Neural cell (in vitro differentiated cells): Measurements from ENCODE around the gene ZNF678. TPM values are rescaled to one million over a fixed set of nuclear protein-coding genes. Genes with fewer than 3 reads are reported as not detected.

Experiments used
- H2AFZ ChIP-seq: fragments of 200-600, 300-800 bp; sonication (generic), shearing (Covaris generic); 2 replicates; pipeline ENCODE4 v1.6.0; 2014; ENCODE audit warnings: low read depth, mild to moderate bottlenecking, antibody characterized with exemption, low read length, moderate library complexity
- H3F3A ChIP-seq: fragments of 200-600 bp; shearing (Covaris generic); 2 replicates; pipeline ENCODE4 v1.6.1; 2016; ENCODE audit warnings: mild to moderate bottlenecking, moderate library complexity, mixed read lengths, antibody characterized with exemption, low read length; ENCODE audit not compliant: insufficient read depth, poor library complexity, severe bottlenecking
- H3K27ac ChIP-seq: fragments of 200-600, 300-800 bp; sonication (generic), shearing (Covaris generic); 2 replicates; pipeline ENCODE4 v1.5.1; 2014; ENCODE audit warnings: mild to moderate bottlenecking, low read length, moderate library complexity
- H3K27me3 ChIP-seq: fragments of 300-800, 200-600 bp; sonication (generic), shearing (Covaris generic); 2 replicates; pipeline ENCODE4 v1.6.0; 2014; ENCODE audit warnings: mild to moderate bottlenecking, low read depth, low read length, moderate library complexity; ENCODE audit not compliant: insufficient read depth
- H3K36me3 ChIP-seq: fragments of 300-800, 200-600 bp; sonication (generic), shearing (Covaris generic); 2 replicates; pipeline ENCODE4 v1.5.1; 2014; ENCODE audit warnings: mild to moderate bottlenecking, antibody characterized with exemption, low read length, moderate library complexity; ENCODE audit not compliant: insufficient read depth
- H3K4me2 ChIP-seq: fragments of 300-800, 200-600 bp; sonication (generic), shearing (Covaris generic); 2 replicates; pipeline ENCODE4 v1.6.0; 2014; ENCODE audit warnings: mild to moderate bottlenecking, low read length
- H3K4me3 ChIP-seq: fragments of 300-800, 200-600 bp; sonication (generic), shearing (Covaris generic); 2 replicates; pipeline ENCODE4 v1.5.1; 2014; ENCODE audit warnings: mild to moderate bottlenecking, low read length, moderate library complexity
- H3K79me2 ChIP-seq: fragments of 200-600 bp; shearing (Covaris generic); replicated peaks from 2 replicates; pipeline ENCODE4 v1.6.0; 2014; ENCODE audit warnings: mild to moderate bottlenecking, low read length, moderate library complexity; ENCODE audit not compliant: insufficient read depth
- H3K9ac ChIP-seq: fragments of 300-800, 200-600 bp; sonication (generic), shearing (Covaris generic); 2 replicates; pipeline ENCODE4 v1.6.1; 2016; ENCODE audit warnings: mild to moderate bottlenecking, low read length, mixed read lengths
- H3K9me2 ChIP-seq: fragments of 200-600 bp; shearing (Covaris generic); 2 replicates; pipeline ENCODE4 v1.6.1; 2016; ENCODE audit warnings: mild to moderate bottlenecking, low read length, mixed read lengths; ENCODE audit not compliant: insufficient read depth
- H3K9me3 ChIP-seq: fragments of 200-600, 300-800 bp; sonication (generic), shearing (Covaris generic); 2 replicates; pipeline ENCODE4 v1.6.1; 2016; ENCODE audit warnings: mild to moderate bottlenecking, mixed run types, low read length, moderate library complexity, mixed read lengths
- H4K20me1 ChIP-seq: fragments of 200-600 bp; shearing (Covaris generic); 2 replicates; pipeline ENCODE4 v1.6.1; 2016; ENCODE audit warnings: mild to moderate bottlenecking, mixed run types; ENCODE audit not compliant: insufficient read depth
- CTCF ChIP-seq: fragments of 450-650 bp; IDR thresholded peaks from 2 replicates; pipeline ENCODE4 v1.5.1; 2014; ENCODE audit warnings: antibody characterized with exemption, mild to moderate bottlenecking, moderate library complexity; ENCODE audit not compliant: poor library complexity, severe bottlenecking
- EP300 ChIP-seq: fragments of 450-650 bp; conservative IDR thresholded peaks from 2 replicates; pipeline ENCODE4 v1.6.1; 2014; ENCODE audit warnings: antibody characterized with exemption, mild to moderate bottlenecking, moderate library complexity; ENCODE audit not compliant: poor library complexity, severe bottlenecking
- EZH2 ChIP-seq: fragments of 200-600, 300-800 bp; shearing (Covaris generic), sonication (generic); IDR thresholded peaks from 2 replicates; pipeline ENCODE4 v1.6.1; 2014; ENCODE audit warnings: antibody characterized with exemption, low read length, borderline replicate concordance, mild to moderate bottlenecking; ENCODE audit not compliant: insufficient read depth, poor library complexity, severe bottlenecking
- MXI1 ChIP-seq: fragments of 450-650 bp; conservative IDR thresholded peaks from 2 replicates; pipeline ENCODE4 v1.6.1; 2014; ENCODE audit warnings: antibody characterized with exemption, mild to moderate bottlenecking; ENCODE audit not compliant: poor library complexity, severe bottlenecking
- POLR2AphosphoS5 ChIP-seq: IDR thresholded peaks from 2 replicates; pipeline ENCODE4 v1.6.1; 2012
- RAD21 ChIP-seq: fragments of 450-650 bp; conservative IDR thresholded peaks from 2 replicates; pipeline ENCODE4 v1.6.1; 2014; ENCODE audit warnings: antibody characterized with exemption, mild to moderate bottlenecking, moderate library complexity
- REST ChIP-seq: IDR thresholded peaks from 2 replicates; pipeline ENCODE4 v1.6.1; 2012; ENCODE audit warnings: borderline replicate concordance
- SMC3 ChIP-seq: fragments of 450-650 bp; conservative IDR thresholded peaks from 2 replicates; pipeline ENCODE4 v1.6.1; 2014; ENCODE audit warnings: antibody characterized with exemption, mild to moderate bottlenecking, moderate library complexity; ENCODE audit not compliant: poor library complexity
- TAF1 ChIP-seq: IDR thresholded peaks from 2 replicates; pipeline ENCODE4 v1.6.1; 2012; ENCODE audit warnings: low read depth
- polyA minus RNA-seq: library from RNA; depleted of rRNA, polyadenylated mRNA; stranded (reverse); fragments of >200 nt; gene quantifications from 2 replicates; pipeline ENCODE4 v1.2.3, GENCODE V29; 2014
- polyA plus RNA-seq: library from polyadenylated mRNA; depleted of rRNA; stranded (reverse); fragments of >200 nt; gene quantifications from 2 replicates; pipeline ENCODE4 v1.2.3, GENCODE V29; 2014

Gene ZNF678
- polyA plus RNA-seq (16.7 and 25.9 TPM in 2 replicates), polyA minus RNA-seq (100 and 124 TPM in 2 replicates)

GRCh38 chr1:227563324-227564201, at the start of gene ZNF678:
ZNF678 (plus strand) TSS chr1:227563556; CDS start chr1:227650992, 87,436 bp downstream.
- Histone ChIP-seq H3K9me3 (no peaks in the 10 kb centered on the region), H3K4me3 (peak within 1 kb of the TSS; percentile 76), H3K27me3 (no peaks in the 10 kb centered on the region), H3K36me3 (no peaks in the 10 kb centered on the region), H2AFZ (peak within 1 kb of the TSS; percentile 79), H3K4me2 (peak within 1 kb of the TSS; percentile 82), H3K27ac (peak within 1 kb of the TSS; percentile 96), H3K9ac (peak within 1 kb of the TSS; percentile 87), H3F3A (no peaks in the 10 kb centered on the region), H4K20me1 (no peaks in the 10 kb centered on the region), H3K9me2 (no peaks in the 10 kb centered on the region), H3K79me2 (peaks cover 47% of the 10 kb centered on the region)
- TF ChIP-seq CTCF (no peak), MXI1 (peak; percentile 60), EP300 (peak; percentile 33), POLR2AphosphoS5 (peak; percentile 94), TAF1 (peak; percentile 53), SMC3 (peak; percentile 39), RAD21 (peak; percentile 28), REST (no peak), EZH2 (no peak)

- Histone ChIP-seq H3K36me3 (no peaks in the 10 kb centered on the region), H3K9ac (no peak overlapping the region), H3K9me2 (no peaks in the 10 kb centered on the region), H3K79me2 (no peaks in the 10 kb centered on the region), H3K4me2 (no peak overlapping the region), H3K4me3 (no peak overlapping the region), H3K27me3 (no peaks in the 10 kb centered on the region), H4K20me1 (no peaks in the 10 kb centered on the region), H3K27ac (no peak overlapping the region), H3F3A (no peaks in the 10 kb centered on the region), H3K9me3 (no peaks in the 10 kb centered on the region), H2AFZ (no peak overlapping the region)
- TF ChIP-seq REST (no peak), MXI1 (no peak), EZH2 (no peak), POLR2AphosphoS5 (no peak), EP300 (no peak), TAF1 (no peak), CTCF (no peak), RAD21 (no peak), SMC3 (no peak)
Measured at GRCh38 chr1:227518876-227519275, 44.5 kb upstream of the ZNF678 start.
